Measurements from ENCODE around the gene RHBDD1.
A peak's percentile ranks its signal among the peaks of the same experiment; 100 is the strongest.

RHBDD1 gene

DNA sequence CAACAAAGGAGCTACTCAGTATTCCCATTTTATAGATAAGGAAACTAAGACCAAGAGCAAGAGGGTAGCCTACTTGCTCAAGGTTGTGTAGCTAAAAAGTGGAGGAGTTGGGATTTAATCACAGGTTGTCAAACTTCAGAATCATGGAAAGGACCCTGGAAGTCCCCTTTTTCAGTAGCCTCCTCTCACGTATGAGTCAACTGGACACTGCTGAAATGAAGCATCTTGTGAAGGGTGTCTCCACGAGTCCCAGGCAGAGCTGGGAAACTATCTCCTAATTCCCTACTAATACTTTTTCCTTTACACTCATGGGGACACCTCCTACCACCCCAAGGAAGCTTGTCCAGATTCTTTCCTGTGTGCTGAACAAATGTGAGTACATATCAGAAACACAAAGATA is 155.8 kb downstream of the RHBDD1 start:
- Histone ChIP-seq H4K20me1 (ENCODE audit: insufficient read depth, low read length) (no peaks in the 10 kb centered on the region), H2AFZ (ENCODE audit: low read length) (no peak overlapping the region), H3K9me2 (ENCODE audit: low read depth, low read length) (no peaks in the 10 kb centered on the region), H3K4me2 (ENCODE audit: low read length) (no peak overlapping the region), H3K4me1 (ENCODE audit: insufficient read depth, low read length, severe bottlenecking) (no peaks in the 10 kb centered on the region), H3K27ac (ENCODE audit: low read depth, low read length, poor library complexity, severe bottlenecking) (no peak overlapping the region), H3K36me3 (ENCODE audit: insufficient read depth, low read length) (peaks cover 13% of the 10 kb centered on the region; the same call in 1 of the 2 replicates), H3K79me2 (ENCODE audit: insufficient read depth, low read length) (no peaks in the 10 kb centered on the region), H3K27me3 (ENCODE audit: insufficient read depth, low read length) (no peaks in the 10 kb centered on the region), H3K9ac (ENCODE audit: low read length) (no peak overlapping the region), H3K4me3 (ENCODE audit: low read depth, low read length, poor library complexity, severe bottlenecking) (no peak overlapping the region), H3F3A (ENCODE audit: insufficient read depth, low read length) (no peaks in the 10 kb centered on the region), H3K9me3 (ENCODE audit: low read length) (no peaks in the 10 kb centered on the region)
- TF ChIP-seq CTCF (IDR thresholded peaks at IDR 0.05; ENCODE audit: low read length) (no peak), EZH2 (IDR thresholded peaks at IDR 0.05; ENCODE audit: borderline replicate concordance, low read length) (no peak)

- no peak overlapping the region for H3K4me2 ChIP-seq (ENCODE audit: low read length)
- no peaks in the 10 kb centered on the region for H3K9me2 ChIP-seq (ENCODE audit: low read depth, low read length)
- no peaks in the 10 kb centered on the region for H3K79me2 ChIP-seq (ENCODE audit: insufficient read depth, low read length)
- no peak overlapping the region for H3K9ac ChIP-seq (ENCODE audit: low read length)
- H3K27me3 ChIP-seq (ENCODE audit: insufficient read depth, low read length): no peaks in the 10 kb centered on the region
- no peak overlapping the region for H3K27ac ChIP-seq (ENCODE audit: low read depth, low read length, poor library complexity, severe bottlenecking)
- no peaks in the 10 kb centered on the region for H4K20me1 ChIP-seq (ENCODE audit: insufficient read depth, low read length)
- H3K4me1 ChIP-seq (ENCODE audit: insufficient read depth, low read length, severe bottlenecking): no peaks in the 10 kb centered on the region
- H3K9me3 ChIP-seq (ENCODE audit: low read length): no peaks in the 10 kb centered on the region
- H2AFZ ChIP-seq (ENCODE audit: low read length): no peak overlapping the region
- H3K36me3 ChIP-seq (ENCODE audit: insufficient read depth, low read length): peaks cover 13% of the 10 kb centered on the region
- H3F3A ChIP-seq (ENCODE audit: insufficient read depth, low read length): no peaks in the 10 kb centered on the region
- H3K4me3 ChIP-seq (ENCODE audit: low read depth, low read length, poor library complexity, severe bottlenecking): no peak overlapping the region
- TF ChIP-seq CTCF (IDR thresholded peaks at IDR 0.05; ENCODE audit: low read length) (no peak), EZH2 (IDR thresholded peaks at IDR 0.05; ENCODE audit: borderline replicate concordance, low read length) (no peak)
Observed at GRCh38 chr2:226993171-226993570, 157.3 kb downstream of the RHBDD1 start.

DNA sequence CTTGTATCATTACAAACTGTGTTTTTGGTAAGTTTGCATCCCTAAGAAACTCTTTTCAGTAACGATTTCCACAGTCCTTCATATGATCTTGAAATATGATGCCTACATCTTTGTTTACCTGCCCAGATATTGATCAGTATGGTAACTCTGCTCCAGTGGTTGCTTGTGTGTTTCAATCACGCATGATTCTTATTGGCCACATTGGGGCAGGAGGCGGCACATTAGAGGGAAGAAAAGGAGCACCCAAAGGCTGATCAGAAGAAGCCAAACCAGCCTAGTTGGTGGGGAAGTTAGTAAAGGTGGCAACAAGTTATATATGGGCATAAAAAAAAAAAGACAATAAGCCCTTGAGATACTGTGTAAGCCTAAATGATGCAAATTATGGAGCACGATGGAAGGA is 158.9 kb downstream of the RHBDD1 start:
- Histone ChIP-seq H3K9ac (ENCODE audit: low read length) (no peak overlapping the region), H3K27ac (ENCODE audit: low read depth, low read length, poor library complexity, severe bottlenecking) (no peak overlapping the region), H2AFZ (ENCODE audit: low read length) (no peak overlapping the region), H3K27me3 (ENCODE audit: insufficient read depth, low read length) (no peaks in the 10 kb centered on the region), H3K4me1 (ENCODE audit: insufficient read depth, low read length, severe bottlenecking) (no peaks in the 10 kb centered on the region), H3K4me3 (ENCODE audit: low read depth, low read length, poor library complexity, severe bottlenecking) (no peak overlapping the region), H3K4me2 (ENCODE audit: low read length) (no peak overlapping the region), H3F3A (ENCODE audit: insufficient read depth, low read length) (no peaks in the 10 kb centered on the region), H3K9me3 (ENCODE audit: low read length) (no peaks in the 10 kb centered on the region), H3K9me2 (ENCODE audit: low read depth, low read length) (no peaks in the 10 kb centered on the region), H4K20me1 (ENCODE audit: insufficient read depth, low read length) (no peaks in the 10 kb centered on the region), H3K79me2 (ENCODE audit: insufficient read depth, low read length) (no peaks in the 10 kb centered on the region), H3K36me3 (ENCODE audit: insufficient read depth, low read length) (peaks cover 26% of the 10 kb centered on the region)
- TF ChIP-seq EZH2 (IDR thresholded peaks at IDR 0.05; ENCODE audit: borderline replicate concordance, low read length): no peak
- TF ChIP-seq CTCF (IDR thresholded peaks at IDR 0.05; ENCODE audit: low read length): peak; percentile 34; the same call in 1 of the 2 replicates
